Neural progenitor cell (in vitro differentiated cells): ENCODE measurements around the gene DNASE1L2. TPM values are rescaled to one million over a fixed set of nuclear protein-coding genes. Genes with fewer than 3 reads are reported as not detected.
A peak's percentile ranks its signal among the peaks of the same experiment; 100 is the strongest.

ENCODE experiments used
- DNase-seq: peaks from one replicate; pipeline ENCODE4 v3.0.0-alpha.2; 2016; ENCODE audit warnings: low spot score
- H2AFZ ChIP-seq: fragments of 200-600 bp; sonication (generic); replicated peaks from 2 replicates; pipeline ENCODE4 v1.6.1; 2016; ENCODE audit warnings: antibody characterized with exemption
- H3F3A ChIP-seq: fragments of 200-600 bp; sonication (generic); 2 replicates; pipeline ENCODE4 v1.6.1; 2016; ENCODE audit warnings: antibody characterized with exemption, low read depth
- H3K27ac ChIP-seq: fragments of 200-600 bp; sonication (generic); 2 replicates; pipeline ENCODE4 v1.5.1; 2016; ENCODE audit warnings: mild to moderate bottlenecking
- H3K27me3 ChIP-seq: fragments of 200-600 bp; sonication (generic); 2 replicates; pipeline ENCODE4 v1.6.1; 2016; ENCODE audit warnings: mild to moderate bottlenecking, moderate library complexity
- H3K36me3 ChIP-seq: fragments of 200-600 bp; sonication (generic); 2 replicates; pipeline ENCODE4 v1.5.1; 2016
- H3K4me1 ChIP-seq: fragments of 200-600 bp; sonication (generic); 2 replicates; pipeline ENCODE4 v1.6.1; 2016; ENCODE audit warnings: mixed run types
- H3K4me2 ChIP-seq: fragments of 200-600 bp; sonication (generic); 2 replicates; pipeline ENCODE4 v1.6.1; 2016
- H3K4me3 ChIP-seq: fragments of 200-600 bp; sonication (generic); 2 replicates; pipeline ENCODE4 v1.5.1; 2016
- H3K79me2 ChIP-seq: fragments of 200-600 bp; sonication (generic); 2 replicates; pipeline ENCODE4 v1.6.1; 2016; ENCODE audit warnings: low read depth
- H3K9ac ChIP-seq: fragments of 200-600 bp; sonication (generic); 2 replicates; pipeline ENCODE4 v1.6.1; 2016
- H3K9me3 ChIP-seq: fragments of 200-600 bp; sonication (generic); 2 replicates; pipeline ENCODE4 v1.5.1; 2016; ENCODE audit warnings: low read depth
- H4K20me1 ChIP-seq: fragments of 200-600 bp; sonication (generic); 2 replicates; pipeline ENCODE4 v1.6.1; 2016; ENCODE audit warnings: low read depth
- H3K27ac Mint-ChIP-seq: 3 replicates; pipeline ENCODE4 v1.8.0; 2021; ENCODE audit warnings: mixed read lengths
- H3K27me3 Mint-ChIP-seq: 2 replicates; pipeline ENCODE4 v1.8.0; 2022; ENCODE audit warnings: low read depth, mild to moderate bottlenecking, inconsistent platforms, moderate library complexity, mixed read lengths; ENCODE audit not compliant: insufficient read depth
- H3K36me3 Mint-ChIP-seq: 3 replicates; pipeline ENCODE4 v1.8.0; 2021; ENCODE audit warnings: mixed read lengths
- H3K4me1 Mint-ChIP-seq: 3 replicates; pipeline ENCODE4 v1.8.0; 2021; ENCODE audit warnings: mixed read lengths
- H3K4me3 Mint-ChIP-seq: 3 replicates; pipeline ENCODE4 v1.8.0; 2021; ENCODE audit warnings: mild to moderate bottlenecking, moderate library complexity, mixed read lengths
- H3K9me3 Mint-ChIP-seq: 3 replicates; pipeline ENCODE4 v1.8.0; 2020; ENCODE audit warnings: mixed read lengths
- EZH2 ChIP-seq: fragments of 200-600 bp; sonication (generic); IDR thresholded peaks from 2 replicates; pipeline ENCODE4 v1.6.1; 2017; ENCODE audit warnings: antibody characterized with exemption, mild to moderate bottlenecking, moderate library complexity
- EZH2phosphoT487 ChIP-seq: fragments of 200-600 bp; sonication (generic); IDR thresholded peaks from 2 replicates; pipeline ENCODE4 v1.6.1; 2017; ENCODE audit warnings: antibody characterized with exemption
- total RNA-seq: library from RNA; depleted of rRNA; stranded (reverse); fragments of >200 nt; gene quantifications from 2 replicates; pipeline ENCODE4 v1.2.3, GENCODE V29; 2015; ENCODE audit warnings: low replicate concordance
- TF ChIP-seq, protein P1 (sequence below): fragments of 200-600 bp; sonication (generic); IDR thresholded peaks from 2 replicates; pipeline ENCODE4 v1.5.1; 2017; ENCODE audit warnings: antibody characterized with exemption, mild to moderate bottlenecking

The DNASE1L2 gene
- total RNA-seq, 1 donor from 2014 or later, result 0.21 TPM

DNA sequence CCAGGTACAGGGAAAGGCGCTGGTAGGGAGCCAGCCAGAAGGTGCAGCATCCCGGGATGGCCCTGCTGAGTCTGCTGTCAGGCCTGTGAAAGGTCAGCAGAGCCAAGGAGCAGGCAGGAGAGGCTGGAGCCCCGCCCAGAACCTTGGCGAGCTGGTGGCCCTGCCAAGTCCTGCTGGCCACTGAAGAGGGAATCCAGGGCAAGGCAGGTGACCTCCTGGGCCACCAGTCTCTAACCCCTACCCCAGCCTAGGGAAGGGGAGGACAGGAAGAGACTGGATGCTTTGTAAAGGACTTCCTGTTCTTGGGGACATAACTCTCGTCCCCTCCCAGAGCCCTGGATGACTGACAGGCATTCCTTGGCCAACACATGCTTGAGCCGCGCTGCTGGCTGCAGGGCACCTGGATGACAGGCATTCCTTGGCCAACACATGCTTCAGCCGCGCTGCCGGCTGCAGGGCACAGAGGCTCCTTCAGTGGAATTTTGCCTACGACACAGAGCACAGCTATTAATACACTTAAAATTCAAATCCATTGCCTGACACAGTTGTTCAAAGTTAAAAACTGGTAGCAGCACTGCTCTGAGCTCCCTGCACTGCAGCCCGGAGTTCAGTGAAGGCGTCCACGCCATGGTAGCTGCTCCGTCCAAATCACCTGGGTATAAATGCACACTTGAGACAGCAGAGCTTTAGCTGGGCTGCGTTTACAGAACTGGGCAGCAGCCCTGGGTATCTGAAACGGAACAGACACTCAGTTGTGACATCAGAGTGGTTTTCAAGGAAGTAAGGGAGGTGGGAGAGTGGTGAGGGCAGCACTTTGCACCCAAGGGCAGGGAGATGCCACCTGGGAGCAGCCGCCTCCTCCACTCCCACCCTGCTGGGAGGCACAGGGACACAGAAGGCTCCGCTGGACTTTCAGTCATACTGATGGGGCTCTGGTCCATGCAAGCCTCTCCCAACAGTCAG, 23.6 kb upstream of the DNASE1L2 start:
- Histone ChIP-seq H4K20me1 (peaks cover 41% of the 10 kb centered on the region), H3K79me2 (peaks cover 32% of the 10 kb centered on the region), H3K27me3 (no peaks in the 10 kb centered on the region), H3K4me3 (peak overlapping the region; percentile 99), H2AFZ (no peak overlapping the region), H3K9ac (peak overlapping the region; percentile 92), H3F3A (peaks cover 47% of the 10 kb centered on the region), H3K27ac (no peak overlapping the region), H3K36me3 (no peaks in the 10 kb centered on the region), H3K4me2 (peak overlapping the region; percentile 93), H3K9me3 (no peaks in the 10 kb centered on the region), H3K4me1 (peaks cover 11% of the 10 kb centered on the region)
- H3K9me3 Mint-ChIP-seq, result no peaks in the 10 kb centered on the region
- TF ChIP-seq, protein P1, sequence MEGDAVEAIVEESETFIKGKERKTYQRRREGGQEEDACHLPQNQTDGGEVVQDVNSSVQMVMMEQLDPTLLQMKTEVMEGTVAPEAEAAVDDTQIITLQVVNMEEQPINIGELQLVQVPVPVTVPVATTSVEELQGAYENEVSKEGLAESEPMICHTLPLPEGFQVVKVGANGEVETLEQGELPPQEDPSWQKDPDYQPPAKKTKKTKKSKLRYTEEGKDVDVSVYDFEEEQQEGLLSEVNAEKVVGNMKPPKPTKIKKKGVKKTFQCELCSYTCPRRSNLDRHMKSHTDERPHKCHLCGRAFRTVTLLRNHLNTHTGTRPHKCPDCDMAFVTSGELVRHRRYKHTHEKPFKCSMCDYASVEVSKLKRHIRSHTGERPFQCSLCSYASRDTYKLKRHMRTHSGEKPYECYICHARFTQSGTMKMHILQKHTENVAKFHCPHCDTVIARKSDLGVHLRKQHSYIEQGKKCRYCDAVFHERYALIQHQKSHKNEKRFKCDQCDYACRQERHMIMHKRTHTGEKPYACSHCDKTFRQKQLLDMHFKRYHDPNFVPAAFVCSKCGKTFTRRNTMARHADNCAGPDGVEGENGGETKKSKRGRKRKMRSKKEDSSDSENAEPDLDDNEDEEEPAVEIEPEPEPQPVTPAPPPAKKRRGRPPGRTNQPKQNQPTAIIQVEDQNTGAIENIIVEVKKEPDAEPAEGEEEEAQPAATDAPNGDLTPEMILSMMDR, result no peak
- no peak for TF ChIP-seq EZH2
- no peak for TF ChIP-seq EZH2phosphoT487
- no peak overlapping the region for H3K27ac Mint-ChIP-seq
- peaks cover 8% of the 10 kb centered on the region for H3K27me3 Mint-ChIP-seq
- peak overlapping the region; percentile 87 for H3K4me3 Mint-ChIP-seq
- H3K36me3 Mint-ChIP-seq, result peaks cover 5% of the 10 kb centered on the region
- peaks cover 21% of the 10 kb centered on the region for H3K4me1 Mint-ChIP-seq
- no peak for DNase-seq

DNA sequence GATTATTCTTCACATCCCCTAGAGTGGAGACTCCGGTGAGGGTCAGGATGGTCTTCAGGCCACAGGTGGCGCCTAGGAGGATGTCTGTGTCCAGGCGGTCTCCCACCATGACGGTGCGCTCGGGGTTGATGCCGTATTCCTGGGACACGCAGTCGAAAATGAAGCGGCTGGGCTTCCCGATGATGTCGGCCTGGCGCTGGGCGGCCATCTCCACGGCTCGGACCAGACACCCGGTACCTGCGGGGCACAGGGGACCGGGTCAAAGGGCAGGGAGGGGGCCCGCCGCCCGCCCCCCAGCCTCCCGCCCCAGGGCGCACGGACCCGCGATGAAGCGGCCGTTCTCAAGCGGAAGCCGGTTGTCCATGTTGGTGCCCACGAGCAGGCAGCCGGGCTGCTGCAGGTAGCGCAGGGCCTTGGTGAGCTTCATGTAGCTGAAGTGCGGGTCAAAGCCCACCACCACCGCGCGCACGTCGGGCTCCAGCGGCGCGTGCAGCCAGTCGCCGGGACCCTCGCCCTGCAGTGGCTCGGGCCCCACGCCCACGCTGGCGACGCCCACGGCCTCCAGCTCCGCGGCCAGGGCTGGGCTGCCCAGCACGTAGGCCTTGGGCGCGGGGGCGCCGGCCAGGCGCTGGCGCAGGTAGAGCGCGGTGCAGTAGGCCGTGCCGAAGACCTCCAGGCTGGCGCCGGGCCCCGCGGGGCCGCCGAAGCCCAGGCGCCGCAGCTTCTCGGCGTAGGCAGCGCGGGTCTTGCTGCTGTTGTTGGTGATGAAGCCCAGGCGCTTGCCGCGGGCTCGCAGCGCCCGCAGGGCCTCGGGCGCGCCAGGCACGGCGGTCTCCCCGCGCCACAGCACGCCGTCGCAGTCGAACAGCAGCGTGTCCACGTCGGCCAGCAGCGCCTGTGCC, 22.2 kb upstream of the DNASE1L2 start:
- Histone ChIP-seq H3K27ac (peak overlapping the region; percentile 90), H2AFZ (no peak overlapping the region)
- DNase-seq, result peak; percentile 51

DNA sequence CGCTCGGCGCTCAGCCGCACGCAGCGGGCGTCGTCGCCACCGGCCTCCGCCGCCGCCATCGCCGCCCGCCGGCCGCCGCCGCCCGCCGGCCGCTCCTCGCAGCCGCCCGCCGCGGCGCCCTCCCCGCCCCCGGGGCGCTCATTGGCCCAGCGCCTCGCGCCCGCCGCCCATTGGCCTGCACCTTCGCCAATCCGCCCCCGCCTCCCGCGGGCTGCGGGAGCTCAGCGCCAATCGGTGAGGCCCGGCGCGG, 21.6 kb upstream of the DNASE1L2 start, which contains the start of gene PGP:
PGP (minus strand) TSS at position 122 of the 250 bp plus-strand sequence; CDS start at position 59, 63 bp downstream.
- Mint-ChIP-seq H3K4me3 (peak within 1 kb of the TSS; percentile 91), H3K27ac (peak within 1 kb of the TSS; percentile 94), H3K9me3 (no peaks in the 10 kb centered on the region), H3K27me3 (peaks cover 6% of the 10 kb centered on the region), H3K36me3 (peaks cover 4% of the 10 kb centered on the region), H3K4me1 (peaks cover 19% of the 10 kb centered on the region)
- Histone ChIP-seq H4K20me1 (peaks cover 37% of the 10 kb centered on the region), H3K4me1 (peaks cover 11% of the 10 kb centered on the region), H3K36me3 (no peaks in the 10 kb centered on the region), H2AFZ (no peak within 1 kb of the TSS), H3K4me2 (peak within 1 kb of the TSS; percentile 93), H3K9me3 (no peaks in the 10 kb centered on the region), H3F3A (peaks cover 47% of the 10 kb centered on the region), H3K27ac (peak within 1 kb of the TSS; percentile 95), H3K27me3 (no peaks in the 10 kb centered on the region), H3K4me3 (peak within 1 kb of the TSS; percentile 99), H3K9ac (peak within 1 kb of the TSS; percentile 92), H3K79me2 (peaks cover 32% of the 10 kb centered on the region)
- no peak for TF ChIP-seq EZH2phosphoT487
- TF ChIP-seq, protein P1, result no peak
- no peak for TF ChIP-seq EZH2
- DNase-seq, result no peak

More for the DNA sequence above, 22.2 kb upstream of the DNASE1L2 start:
- Mint-ChIP-seq H3K4me3 (peak overlapping the region; percentile 87), H3K27me3 (peaks cover 6% of the 10 kb centered on the region), H3K4me1 (peaks cover 19% of the 10 kb centered on the region), H3K36me3 (peaks cover 4% of the 10 kb centered on the region), H3K27ac (no peak overlapping the region), H3K9me3 (no peaks in the 10 kb centered on the region)
- H3K9me3 ChIP-seq, result no peaks in the 10 kb centered on the region
- H3K36me3 ChIP-seq, result no peaks in the 10 kb centered on the region
- peaks cover 40% of the 10 kb centered on the region for H4K20me1 ChIP-seq
- H3K4me2 ChIP-seq, result peak overlapping the region; percentile 93
- peak overlapping the region; percentile 92 for H3K9ac ChIP-seq
- H3F3A ChIP-seq, result peaks cover 47% of the 10 kb centered on the region
- H3K27me3 ChIP-seq, result no peaks in the 10 kb centered on the region
- H3K4me3 ChIP-seq, result peak overlapping the region; percentile 99
- no peak for TF ChIP-seq EZH2phosphoT487
- TF ChIP-seq, protein P1, result peak; percentile 7
- no peak for TF ChIP-seq EZH2
- H3K4me1 ChIP-seq, result peaks cover 11% of the 10 kb centered on the region
- peaks cover 32% of the 10 kb centered on the region for H3K79me2 ChIP-seq
